Measurements from ENCODE around the gene SPNS2.

SPNS2 gene

GRCh38 chr17:4476017-4476416 is 22.7 kb upstream of the SPNS2 start:
- intact Hi-C loops (cut with micrococcal nuclease), result no loop called here
- Mint-ChIP-seq H3K36me3 (ENCODE audit: low read depth) (no peaks in the 10 kb centered on the region), H3K27ac (no peak overlapping the region), H3K4me3 (no peak overlapping the region), H3K4me1 (ENCODE audit: low read depth) (peaks cover 10% of the 10 kb centered on the region), H3K27me3 (peaks cover 2% of the 10 kb centered on the region), H3K9me3 (no peaks in the 10 kb centered on the region)

- intact Hi-C loops (cut with micrococcal nuclease), result no loop called here
- Mint-ChIP-seq H3K27me3 (peaks cover 4% of the 10 kb centered on the region), H3K36me3 (ENCODE audit: low read depth) (no peaks in the 10 kb centered on the region), H3K4me1 (ENCODE audit: low read depth) (peaks cover 16% of the 10 kb centered on the region), H3K9me3 (no peaks in the 10 kb centered on the region), H3K27ac (no peak overlapping the region), H3K4me3 (no peak overlapping the region)
These were observed 22.1 kb upstream of the SPNS2 start for GRCh38 chr17:4476511-4477070.

- Mint-ChIP-seq H3K4me1 (ENCODE audit: low read depth) (peaks cover 19% of the 10 kb centered on the region), H3K36me3 (ENCODE audit: low read depth) (no peaks in the 10 kb centered on the region), H3K4me3 (no peak overlapping the region), H3K27ac (no peak overlapping the region), H3K9me3 (no peaks in the 10 kb centered on the region), H3K27me3 (peaks cover 4% of the 10 kb centered on the region)
- intact Hi-C loops (cut with micrococcal nuclease), result no loop called here
These were observed 21.4 kb upstream of the SPNS2 start for GRCh38 chr17:4477255-4477791.

GRCh38 chr17:4478318-4478830 is 20.3 kb upstream of the SPNS2 start:
- H3K36me3 Mint-ChIP-seq (ENCODE audit: low read depth), result no peaks in the 10 kb centered on the region
- H3K4me3 Mint-ChIP-seq, result no peak overlapping the region
- peaks cover 4% of the 10 kb centered on the region for H3K27me3 Mint-ChIP-seq
- intact Hi-C loops (cut with micrococcal nuclease), result no loop called here
- no peak overlapping the region for H3K27ac Mint-ChIP-seq
- H3K4me1 Mint-ChIP-seq (ENCODE audit: low read depth), result peaks cover 19% of the 10 kb centered on the region
- no peaks in the 10 kb centered on the region for H3K9me3 Mint-ChIP-seq

- Mint-ChIP-seq H3K27ac (no peak overlapping the region), H3K9me3 (no peaks in the 10 kb centered on the region), H3K4me1 (ENCODE audit: low read depth) (peaks cover 19% of the 10 kb centered on the region), H3K27me3 (peaks cover 4% of the 10 kb centered on the region), H3K36me3 (ENCODE audit: low read depth) (no peaks in the 10 kb centered on the region), H3K4me3 (no peak overlapping the region)
- intact Hi-C loops (cut with micrococcal nuclease), result no loop called here
These were observed 19.2 kb upstream of the SPNS2 start for GRCh38 chr17:4479340-4479981.

GRCh38 chr17:4479982-4480751 is 18.5 kb upstream of the SPNS2 start:
- peaks cover 19% of the 10 kb centered on the region for H3K4me1 Mint-ChIP-seq (ENCODE audit: low read depth)
- no peak overlapping the region for H3K27ac Mint-ChIP-seq
- H3K9me3 Mint-ChIP-seq, result no peaks in the 10 kb centered on the region
- no peaks in the 10 kb centered on the region for H3K36me3 Mint-ChIP-seq (ENCODE audit: low read depth)
- peaks cover 4% of the 10 kb centered on the region for H3K27me3 Mint-ChIP-seq
- intact Hi-C loops (cut with micrococcal nuclease), result no loop called here
- H3K4me3 Mint-ChIP-seq, result no peak overlapping the region

- Mint-ChIP-seq H3K4me1 (ENCODE audit: low read depth) (peaks cover 26% of the 10 kb centered on the region), H3K9me3 (no peaks in the 10 kb centered on the region), H3K36me3 (ENCODE audit: low read depth) (no peaks in the 10 kb centered on the region), H3K27me3 (peaks cover 6% of the 10 kb centered on the region), H3K27ac (peak overlapping the region; percentile 38), H3K4me3 (no peak overlapping the region)
- intact Hi-C loops (cut with micrococcal nuclease), result no loop called here
These were observed 17.5 kb upstream of the SPNS2 start for GRCh38 chr17:4480929-4481898.

GRCh38 chr17:4482338-4483011 is 16.2 kb upstream of the SPNS2 start:
- peaks cover 10% of the 10 kb centered on the region for H3K27me3 Mint-ChIP-seq
- no peak overlapping the region for H3K4me3 Mint-ChIP-seq
- no peak overlapping the region for H3K27ac Mint-ChIP-seq
- H3K9me3 Mint-ChIP-seq, result no peaks in the 10 kb centered on the region
- intact Hi-C loops (cut with micrococcal nuclease), result no loop called here
- H3K36me3 Mint-ChIP-seq (ENCODE audit: low read depth), result no peaks in the 10 kb centered on the region
- H3K4me1 Mint-ChIP-seq (ENCODE audit: low read depth), result peaks cover 39% of the 10 kb centered on the region

GRCh38 chr17:4483012-4483840 is 15.5 kb upstream of the SPNS2 start:
- intact Hi-C loops (cut with micrococcal nuclease), result no loop called here
- Mint-ChIP-seq H3K27me3 (peaks cover 10% of the 10 kb centered on the region), H3K9me3 (no peaks in the 10 kb centered on the region), H3K4me3 (no peak overlapping the region), H3K36me3 (ENCODE audit: low read depth) (no peaks in the 10 kb centered on the region), H3K4me1 (ENCODE audit: low read depth) (peaks cover 46% of the 10 kb centered on the region), H3K27ac (no peak overlapping the region)

- Mint-ChIP-seq H3K4me3 (no peak overlapping the region), H3K27ac (peak overlapping the region; percentile 22), H3K27me3 (peaks cover 8% of the 10 kb centered on the region), H3K4me1 (ENCODE audit: low read depth) (peaks cover 54% of the 10 kb centered on the region), H3K9me3 (no peaks in the 10 kb centered on the region), H3K36me3 (ENCODE audit: low read depth) (no peaks in the 10 kb centered on the region)
- intact Hi-C loops (cut with micrococcal nuclease), result no loop called here
These were observed 12.7 kb upstream of the SPNS2 start for GRCh38 chr17:4485676-4486646.

GRCh38 chr17:4487296-4487695 is 11.4 kb upstream of the SPNS2 start:
- Mint-ChIP-seq H3K4me1 (ENCODE audit: low read depth) (peaks cover 53% of the 10 kb centered on the region), H3K4me3 (no peak overlapping the region), H3K9me3 (no peaks in the 10 kb centered on the region), H3K27me3 (peaks cover 6% of the 10 kb centered on the region), H3K36me3 (ENCODE audit: low read depth) (no peaks in the 10 kb centered on the region), H3K27ac (no peak overlapping the region)
- intact Hi-C loops (cut with micrococcal nuclease), result no loop called here
